Occipital lobe (tissue), 2 donors: ENCODE measurements around the gene PPME1. TPM values are rescaled to one million over a fixed set of nuclear protein-coding genes. Genes with fewer than 3 reads are reported as not detected.

Experiments used
- DNase-seq: peaks from one replicate; lab custom pipeline; 2025; lab: John Stamatoyannopoulos, UW
- total RNA-seq: library from RNA; depleted of rRNA; stranded (reverse); fragments of >200 nt; gene quantifications from one replicate; pipeline ENCODE4 v1.2.3, GENCODE V29; 2014

The PPME1 gene
- total RNA-seq, 1 donor from 2014 or later = 41.6 TPM

DNA sequence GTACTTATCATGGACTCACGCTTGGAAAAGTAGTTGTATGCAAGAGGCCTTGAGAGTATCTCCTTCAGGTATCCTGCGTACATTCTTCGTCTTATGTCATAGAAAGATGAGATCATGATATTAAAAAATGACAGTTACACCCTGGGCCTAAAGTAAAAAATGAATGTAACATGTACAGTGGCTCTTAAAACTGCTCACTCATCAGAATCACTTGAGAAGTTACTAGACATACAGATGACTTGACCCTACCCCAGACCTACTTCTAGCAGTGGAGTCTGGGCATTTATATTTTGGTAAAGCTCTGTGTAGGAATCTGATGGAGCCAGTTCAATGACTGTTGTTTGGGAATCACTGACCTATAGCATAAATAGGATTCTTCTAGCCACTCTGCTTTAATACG is 54.5 kb downstream of the PPME1 start:
- no peak for DNase-seq

DNA sequence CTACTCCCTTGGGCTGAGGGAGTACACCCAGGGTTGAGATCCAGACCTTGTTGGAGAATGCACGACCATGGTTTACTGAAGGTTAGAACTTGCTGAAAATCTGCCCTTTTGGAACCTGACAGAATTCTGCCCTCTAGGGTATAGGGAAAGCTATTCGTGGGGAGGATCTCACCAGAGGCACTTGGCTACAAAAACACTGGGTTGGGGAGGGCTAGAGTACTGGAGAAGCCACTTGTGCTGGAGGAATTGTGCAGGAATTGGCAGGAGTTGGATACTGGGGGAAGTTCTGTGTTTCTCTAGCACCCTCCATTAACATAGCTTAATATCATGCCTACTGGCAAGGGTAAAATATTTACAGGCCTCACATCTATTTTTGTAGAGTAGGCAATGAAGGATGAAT is 55.8 kb downstream of the PPME1 start:
- no peak for DNase-seq

DNA sequence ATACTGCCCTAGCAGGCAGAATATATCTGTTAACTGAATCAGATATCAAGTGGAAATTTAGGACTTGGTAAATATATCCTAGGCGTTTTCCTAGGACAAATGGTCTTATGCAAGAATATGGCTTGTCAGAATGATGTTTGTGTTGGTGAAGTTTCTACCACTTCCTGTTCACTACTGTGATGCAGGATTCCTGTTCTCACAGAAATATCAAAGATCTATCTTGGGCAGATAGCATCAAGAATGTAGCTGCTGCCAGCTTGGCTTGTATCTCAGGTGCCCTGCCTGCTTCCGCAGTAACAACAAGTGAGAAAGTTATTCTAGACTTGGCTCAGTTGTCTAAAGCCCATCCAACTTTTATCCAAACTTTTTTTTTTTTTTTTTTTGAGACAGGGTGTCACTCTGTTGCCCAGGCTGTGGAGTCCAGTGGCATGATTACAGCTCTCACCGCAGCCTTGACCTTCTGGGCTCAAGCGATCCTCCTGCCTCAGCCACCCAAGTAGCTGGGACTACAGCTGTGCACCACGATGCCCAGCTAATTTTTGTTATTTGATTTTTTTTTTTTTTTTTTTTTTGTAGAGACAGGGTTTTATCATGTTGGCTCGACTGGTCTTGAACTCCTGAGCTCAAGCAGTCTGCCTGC is 61.3 kb downstream of the PPME1 start:
- DNase-seq = no peak

DNA sequence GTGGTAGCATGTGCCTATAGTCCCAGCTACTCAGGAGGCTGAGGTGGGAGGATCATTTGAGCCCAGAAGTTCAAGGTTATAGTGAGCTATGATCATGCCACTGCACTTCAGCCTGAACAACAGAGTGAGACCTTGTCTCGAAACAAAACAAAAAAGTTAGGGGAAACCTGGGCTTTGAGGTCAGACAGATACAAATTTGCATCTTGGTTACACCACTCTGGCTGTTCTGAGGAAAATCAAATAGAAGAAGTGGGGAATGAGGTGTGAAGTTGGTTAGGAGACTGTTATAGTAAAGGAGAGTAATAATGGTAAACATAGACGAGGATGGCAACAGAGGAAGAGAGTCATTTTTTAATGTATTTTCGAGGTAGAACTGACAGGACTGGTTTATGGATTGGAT is 62.6 kb downstream of the PPME1 start:
- no peak for DNase-seq

DNA sequence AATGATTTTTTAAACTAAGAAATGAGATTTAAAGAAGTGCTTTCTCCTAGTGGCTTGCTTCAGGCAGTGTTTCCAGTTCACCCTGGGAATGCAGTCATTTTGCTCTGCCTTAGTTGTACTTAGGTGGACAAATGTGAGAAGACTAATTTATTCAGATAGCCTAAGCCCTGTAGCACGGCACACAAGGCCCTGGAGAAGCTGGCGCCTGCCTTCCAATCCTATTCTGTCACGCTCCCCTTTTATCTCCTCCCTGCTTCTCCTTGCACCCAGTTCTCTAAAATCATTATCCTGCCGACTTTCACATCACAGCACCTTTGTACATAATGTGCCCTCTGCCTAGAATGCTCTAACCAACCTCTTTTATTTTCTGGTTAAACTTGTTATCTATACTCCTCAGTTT is 64.0 kb downstream of the PPME1 start:
- no peak for DNase-seq

DNA sequence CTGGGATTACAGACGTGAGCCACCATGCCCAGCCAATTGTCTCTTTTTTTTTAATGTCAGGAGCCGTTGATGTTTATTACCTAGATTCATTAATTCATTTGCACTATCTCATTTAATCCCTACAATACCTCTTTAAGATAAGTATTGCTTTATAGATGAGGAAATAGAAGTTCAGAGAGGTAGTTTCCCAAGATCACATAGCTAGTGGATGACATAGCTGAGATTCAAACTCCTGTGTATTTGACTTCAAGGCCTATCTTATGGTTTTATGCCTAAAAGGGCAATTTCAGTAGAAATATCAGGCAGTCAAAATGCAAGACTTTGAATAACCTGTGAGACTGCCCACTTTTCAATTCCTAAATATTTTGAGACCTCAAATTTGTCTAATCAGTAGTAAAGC is 66.5 kb downstream of the PPME1 start:
- DNase-seq = no peak

DNA sequence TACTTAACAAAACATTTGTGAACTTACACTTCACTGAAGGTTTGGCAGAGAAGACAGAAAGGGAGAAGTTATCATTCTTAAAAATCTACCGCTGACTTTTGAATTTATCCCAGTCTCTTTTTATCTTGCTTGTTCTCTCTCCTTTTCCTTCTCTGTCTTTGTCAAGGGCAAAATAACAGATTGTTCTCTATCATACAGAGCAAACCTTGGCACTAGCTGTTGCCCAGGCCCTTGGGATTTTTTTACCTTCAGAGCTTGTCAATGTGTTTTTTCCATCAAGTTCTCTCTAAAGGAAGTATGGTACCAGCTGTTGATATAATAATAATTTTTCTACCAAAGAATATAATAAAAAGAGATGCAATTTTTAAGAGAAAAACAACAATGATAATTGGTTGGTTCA is 67.2 kb downstream of the PPME1 start:
- no peak for DNase-seq

DNA sequence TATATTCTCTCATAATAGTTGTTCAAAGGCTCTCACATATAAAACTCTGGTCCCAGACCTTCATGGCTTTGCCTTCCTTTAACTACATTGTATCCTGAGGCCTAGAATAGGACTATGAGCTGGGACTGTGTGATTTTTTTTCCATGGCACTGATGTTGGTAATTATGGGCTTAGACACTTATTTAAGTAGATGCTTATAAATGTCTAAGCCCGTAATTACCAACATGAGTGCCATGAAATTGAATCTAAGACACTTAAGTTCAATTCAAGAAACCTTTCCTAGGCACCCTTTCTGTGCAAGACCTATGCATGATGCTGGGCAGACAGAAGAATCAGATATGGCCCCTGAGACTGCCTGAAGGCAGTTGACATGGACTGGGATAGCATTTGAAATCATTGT is 77.4 kb downstream of the PPME1 start:
- no peak for DNase-seq

DNA sequence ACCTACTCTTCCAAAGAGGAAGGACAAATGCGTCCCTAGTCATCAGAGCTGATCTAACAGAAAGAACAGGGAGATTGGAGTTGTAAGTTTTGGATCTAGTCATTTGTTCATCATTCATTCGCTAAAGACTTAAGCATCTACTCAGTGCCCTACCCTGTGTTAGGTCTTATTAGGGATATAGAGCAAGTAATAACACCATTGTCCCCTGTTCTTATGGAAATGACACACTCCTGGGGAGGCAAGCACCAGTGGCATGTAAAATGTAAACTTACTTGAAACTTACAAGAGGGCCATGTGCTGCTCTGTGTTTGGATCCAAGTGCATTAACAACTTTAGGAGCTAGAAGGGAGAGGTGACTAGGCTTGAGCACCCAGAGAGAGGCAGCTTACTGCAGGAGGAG is 78.4 kb downstream of the PPME1 start:
- DNase-seq = no peak

DNA sequence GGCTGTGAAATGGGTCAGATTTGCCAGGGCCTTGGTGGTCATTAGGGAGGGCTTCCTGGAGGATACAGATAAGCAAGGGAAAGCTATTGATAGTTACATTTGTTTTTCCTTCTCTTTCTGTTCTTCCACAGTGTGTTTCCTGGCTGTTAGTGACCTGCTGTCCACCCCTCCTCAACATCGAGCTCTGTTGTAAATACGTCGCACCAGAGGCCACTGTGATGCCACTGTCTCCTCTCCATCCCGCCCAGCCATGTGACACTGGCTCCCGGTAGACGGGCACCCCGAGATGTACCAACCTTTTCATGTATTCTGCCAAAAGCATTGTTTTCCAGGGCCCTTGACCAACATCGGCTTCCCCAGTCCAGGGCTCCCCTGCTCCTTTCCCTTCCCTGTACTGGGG is 82.3 kb downstream of the PPME1 start:
- no peak for DNase-seq

DNA sequence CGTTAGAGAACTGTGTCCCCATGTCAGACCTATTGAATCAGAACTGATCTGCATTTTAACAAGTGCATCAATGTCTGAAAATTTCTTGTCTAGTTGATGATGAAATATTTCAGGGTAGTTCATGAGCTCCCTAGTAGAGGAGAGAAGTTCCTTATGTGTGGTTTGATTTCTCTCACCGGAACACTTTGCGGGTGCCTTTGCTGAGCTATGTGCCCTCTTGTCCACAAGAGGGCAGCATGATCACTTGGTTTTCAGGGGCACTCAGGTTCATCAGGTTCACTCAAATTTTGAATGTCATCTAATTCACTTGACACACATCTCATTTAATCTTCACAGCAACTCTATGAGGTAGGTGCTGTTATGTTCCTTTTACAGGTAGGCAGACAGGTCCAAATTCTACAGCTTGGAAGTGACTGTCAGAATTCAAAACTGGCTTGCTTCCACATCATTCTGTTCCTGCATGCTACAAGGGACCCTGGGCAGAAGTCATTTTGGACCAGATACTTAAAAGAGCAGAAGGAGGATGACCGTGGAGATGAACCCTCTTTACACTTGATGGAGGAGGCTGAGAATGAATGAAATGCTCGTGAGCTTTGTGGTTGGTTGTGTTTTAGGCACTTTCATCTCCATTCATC is 84.8 kb downstream of the PPME1 start:
- no peak for DNase-seq

DNA sequence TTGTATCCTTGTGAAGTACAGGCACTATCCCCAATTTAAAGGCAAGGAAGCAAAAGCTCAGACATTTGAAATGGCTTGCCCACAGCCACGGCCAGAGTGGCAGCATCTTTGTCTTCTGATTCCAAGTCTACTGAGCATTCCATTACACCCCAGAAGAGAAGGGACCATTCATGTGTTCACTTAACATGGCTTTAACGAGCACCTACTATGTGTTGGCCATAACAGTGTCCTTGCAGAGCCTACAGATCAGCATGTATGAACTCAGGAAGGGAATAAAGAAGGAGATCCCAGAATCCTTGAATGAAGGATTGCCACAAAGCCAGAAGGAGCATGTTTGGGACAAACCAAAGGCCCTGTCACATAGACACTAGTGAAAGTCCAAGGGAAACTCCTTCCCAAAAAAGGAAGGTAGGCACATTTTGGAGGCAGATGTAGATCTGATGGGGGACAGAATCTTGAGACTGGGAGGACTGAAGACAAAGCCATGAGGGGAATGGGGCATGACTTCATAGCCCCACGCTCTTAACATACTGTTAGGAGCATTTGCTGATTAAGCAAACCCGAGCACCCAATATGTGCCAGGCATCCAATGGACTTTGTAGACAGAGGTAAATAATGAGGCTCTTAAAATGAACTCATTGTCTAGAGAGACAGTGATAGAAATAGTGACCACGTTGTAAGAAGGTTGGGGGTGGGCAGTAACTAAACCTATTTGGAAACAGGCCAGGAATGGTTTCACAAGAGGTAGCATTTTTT is 85.5 kb downstream of the PPME1 start:
- no peak for DNase-seq

DNA sequence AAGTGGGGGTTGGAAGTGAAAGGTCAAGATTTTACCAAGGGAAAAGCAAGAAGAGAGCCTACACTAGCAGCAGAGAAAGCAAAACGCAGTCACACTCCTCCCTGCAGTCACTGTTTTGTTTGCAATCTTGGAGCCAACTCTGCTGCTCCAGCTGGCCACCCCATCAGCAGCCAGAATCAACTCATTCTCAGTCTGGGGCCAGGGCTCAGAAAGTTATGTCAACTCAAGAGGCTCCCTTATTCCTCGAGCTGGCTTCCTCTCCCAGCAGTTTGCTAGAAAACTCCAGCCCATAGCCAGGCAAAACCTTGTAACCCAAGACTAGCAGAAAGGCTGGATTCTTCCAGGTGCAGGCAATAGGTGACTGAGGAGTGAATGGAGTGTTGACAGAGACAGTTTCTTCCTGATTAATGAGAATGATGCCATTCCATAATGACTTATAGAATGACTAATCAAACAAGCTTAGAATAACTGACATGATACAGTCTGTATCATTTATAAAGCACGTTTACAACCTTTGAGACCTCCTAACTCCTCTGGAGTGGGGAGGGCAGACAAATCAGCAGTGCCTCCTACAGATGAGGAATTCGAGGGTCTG is 87.0 kb downstream of the PPME1 start:
- no peak for DNase-seq

DNA sequence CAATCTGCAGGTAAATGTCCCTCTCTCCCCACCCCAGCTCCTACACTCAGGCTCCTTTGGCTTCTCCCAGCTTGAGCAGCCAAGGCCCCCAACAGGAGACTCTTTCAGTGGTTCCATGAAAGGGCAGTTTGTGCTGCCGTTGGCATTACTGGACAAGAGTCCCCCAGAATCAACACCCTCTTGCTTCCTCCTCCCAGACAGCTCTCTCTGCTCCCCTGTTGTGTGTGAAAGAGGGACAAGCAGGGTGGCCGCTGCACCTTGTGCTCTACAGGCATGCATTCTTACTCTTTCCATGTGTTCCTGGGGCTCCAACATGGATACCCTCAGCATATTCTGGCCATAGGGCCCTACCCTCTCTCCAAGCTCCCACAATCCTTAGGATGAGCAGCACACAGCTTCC is 91.6 kb downstream of the PPME1 start:
- no peak for DNase-seq

DNA sequence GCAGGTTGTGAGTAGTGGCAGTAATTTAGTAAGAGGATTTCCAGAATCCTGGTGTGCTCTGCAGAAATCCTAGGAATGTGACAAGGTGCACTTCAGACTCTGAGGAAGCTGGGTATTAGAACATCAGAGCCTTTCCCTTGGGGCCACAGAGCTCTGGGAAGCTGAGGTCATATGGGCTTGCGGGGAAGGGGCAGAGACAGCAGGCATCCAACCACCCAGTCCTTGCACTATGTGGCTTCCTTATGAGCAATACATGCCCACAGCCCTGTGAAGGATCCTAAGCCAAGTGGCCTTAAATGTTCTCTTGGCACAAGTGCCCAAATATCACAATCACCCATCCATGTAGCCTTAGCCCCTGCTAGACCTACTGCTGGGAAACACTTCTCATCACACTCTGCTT is 94.2 kb downstream of the PPME1 start:
- DNase-seq = no peak

DNA sequence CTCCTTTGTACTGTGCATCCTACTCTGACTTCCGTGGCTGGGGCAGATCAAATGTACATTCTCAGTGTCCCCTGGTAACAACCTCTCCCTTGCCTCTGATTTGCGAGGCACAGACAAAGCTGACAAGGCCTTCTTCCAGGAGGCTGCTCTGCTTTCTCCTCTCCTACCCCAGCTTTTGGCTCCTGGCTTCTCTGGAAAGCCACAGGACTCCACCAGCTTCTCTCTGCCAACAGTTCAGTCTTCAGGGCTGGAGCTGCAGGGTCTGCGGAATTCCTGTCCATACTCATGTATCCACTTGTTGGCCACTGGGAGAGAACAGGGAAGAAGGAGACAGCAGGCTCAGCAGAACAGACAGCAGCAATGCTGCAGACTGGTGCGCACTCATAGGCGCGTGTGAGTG is 95.9 kb downstream of the PPME1 start:
- no peak for DNase-seq

DNA sequence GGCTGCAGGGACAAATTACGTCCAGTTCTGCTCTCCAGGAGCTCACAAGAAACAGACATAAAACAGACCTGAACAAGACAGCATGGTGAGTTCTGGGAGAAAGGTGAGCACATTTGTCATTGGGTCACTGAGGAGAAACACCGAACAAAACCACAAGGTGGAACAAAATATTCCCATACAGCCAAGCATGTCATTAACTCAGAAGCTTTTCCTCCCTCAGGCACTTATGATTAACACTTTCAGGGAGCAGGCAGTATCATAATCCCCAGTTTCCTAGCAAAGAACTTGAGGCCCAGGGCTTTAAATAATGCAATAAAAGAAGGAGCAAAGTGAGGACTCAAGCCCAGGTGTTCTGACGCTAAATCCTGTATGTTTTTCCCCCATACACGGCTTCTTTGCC is 97.4 kb downstream of the PPME1 start:
- DNase-seq = no peak

DNA sequence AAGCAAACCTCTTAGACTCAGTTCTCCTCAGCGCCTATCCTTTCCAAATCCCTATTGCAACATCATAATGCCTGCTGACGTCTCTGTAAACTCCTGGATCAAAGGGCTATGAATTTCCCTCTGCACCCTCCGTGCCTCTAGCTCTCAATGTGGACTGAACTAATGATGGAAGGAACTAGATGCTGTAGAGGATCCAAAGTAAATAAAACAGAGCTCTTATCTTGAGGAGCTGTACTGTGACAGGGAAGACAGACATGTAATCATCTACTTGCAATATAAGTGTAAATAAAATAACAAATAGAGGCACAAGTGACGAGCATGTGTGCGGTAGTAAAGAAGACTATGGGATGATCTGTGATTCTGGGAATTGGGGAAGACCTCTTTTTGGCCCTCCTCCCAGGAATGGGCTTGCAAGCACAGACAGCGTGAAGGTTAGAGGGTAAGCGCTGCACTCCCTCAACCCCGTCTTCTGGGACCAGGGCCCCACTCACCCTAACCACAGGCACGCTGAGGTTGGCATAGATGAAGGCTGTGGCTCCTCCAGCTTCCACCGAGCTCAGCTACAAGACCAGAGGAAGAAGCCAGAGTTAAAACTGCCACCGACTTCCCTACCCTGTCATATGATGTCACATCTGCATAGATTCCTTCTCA is 98.2 kb downstream of the PPME1 start:
- no peak for DNase-seq

DNA sequence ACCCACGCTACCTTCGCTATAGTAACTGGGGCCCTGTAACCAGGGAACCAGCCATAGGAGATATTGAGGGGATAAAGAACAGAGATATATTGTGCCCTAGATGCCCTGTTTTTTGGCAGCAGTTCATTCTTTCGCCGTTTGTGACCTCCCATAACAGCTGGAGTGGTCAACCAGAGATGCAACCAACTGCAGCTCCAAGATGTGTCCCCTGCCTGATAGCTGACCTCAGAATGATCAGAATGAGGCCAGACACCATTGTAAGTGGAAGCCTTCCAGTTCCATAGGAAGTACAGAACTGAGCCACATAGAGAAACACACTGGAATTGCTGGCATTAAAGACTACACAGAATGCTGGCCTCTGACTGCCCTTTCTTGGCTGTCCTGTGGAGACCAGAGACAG is 101.2 kb downstream of the PPME1 start:
- no peak for DNase-seq

DNA sequence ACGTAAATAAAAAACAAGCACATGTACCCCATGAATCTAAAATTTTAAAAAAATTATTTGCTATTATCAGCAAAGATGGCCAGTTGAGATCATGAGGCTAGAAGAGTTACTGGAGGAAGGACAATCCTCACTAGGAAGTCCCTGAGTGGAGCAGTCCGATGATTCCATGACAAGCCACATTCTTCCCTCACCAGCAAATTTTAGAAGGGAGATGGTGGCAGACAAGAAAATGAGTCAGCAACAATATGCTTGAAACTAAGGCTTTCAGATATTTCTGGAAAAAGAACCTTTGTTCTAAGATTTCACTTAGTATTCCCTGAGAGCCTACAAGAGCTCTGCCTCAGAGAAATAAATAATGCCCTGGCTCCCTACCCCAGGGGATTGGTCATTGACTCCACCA is 105.5 kb downstream of the PPME1 start:
- DNase-seq = no peak

DNA sequence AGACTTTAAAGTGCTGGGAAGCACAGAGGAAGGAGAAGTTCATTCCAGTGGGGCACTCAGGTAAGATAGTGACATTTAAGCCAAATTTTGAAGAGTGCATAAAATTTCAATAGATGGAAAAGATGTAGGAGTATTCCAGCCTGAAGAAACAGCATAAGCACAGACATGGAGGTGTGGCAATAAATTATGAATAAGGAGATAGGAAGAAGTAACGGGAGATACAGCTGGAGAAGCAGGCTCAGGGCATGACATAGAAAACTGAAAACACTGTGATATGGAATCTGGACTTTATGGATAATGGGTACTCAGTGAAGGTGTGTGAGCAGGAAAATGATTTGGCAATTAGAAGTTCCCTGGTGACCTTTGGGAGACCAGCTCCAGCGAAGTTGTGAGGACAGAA is 107.0 kb downstream of the PPME1 start:
- no peak for DNase-seq

DNA sequence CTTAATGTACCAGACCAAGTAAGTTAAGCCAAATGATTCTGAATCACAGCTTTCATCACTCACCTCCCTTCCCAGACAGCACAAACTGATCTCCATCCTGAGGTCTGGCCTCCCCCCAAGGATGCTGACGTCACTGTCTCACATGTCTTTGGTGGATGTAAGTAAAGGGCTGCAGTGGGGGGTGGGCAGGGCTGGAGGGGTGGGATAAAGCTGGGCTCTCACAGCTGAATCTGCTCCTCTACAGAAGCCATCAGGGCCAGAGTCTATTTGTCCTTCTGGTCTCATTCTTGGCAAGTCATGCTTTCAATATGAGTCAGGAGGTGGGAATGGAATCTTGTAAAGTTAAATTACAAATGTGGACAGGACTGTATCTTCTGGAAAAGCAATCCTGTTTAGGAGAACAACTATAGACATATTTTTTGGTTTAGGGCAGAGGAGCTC is 107.7 kb downstream of the PPME1 start:
- DNase-seq = no peak
